SK-N-SH treated with all-trans-retinoic acid at 6 μM for 48 hours (cell line): ENCODE results near the gene CTTNBP2NL.
"Not testable (repeated sequence)": the region's sequence is repeated elsewhere in the genome, so short reads cannot be mapped to it uniquely, and the experiment has no call there.

ENCODE experiments used
- ATAC-seq: fragments of 200-7000 bp; cut with Tn5 transposase; 3 replicates; pipeline ENCODE4 v1.9.1; 2020; ENCODE audit warnings: mild to moderate bottlenecking, moderate library complexity
- BACH2 ChIP-seq: fragments of 250-450 bp; sonication (Bioruptor Pico); IDR thresholded peaks from 2 replicates; pipeline ENCODE4 v1.9.0; 2021; ENCODE audit warnings: mild to moderate bottlenecking, borderline replicate concordance
- CREB5 ChIP-seq: fragments of 250-450 bp; sonication (Bioruptor Pico); IDR thresholded peaks from 2 replicates; pipeline ENCODE4 v1.5.1; 2020; ENCODE audit warnings: low read depth, mild to moderate bottlenecking, moderate library complexity
- CSDC2 ChIP-seq: fragments of 250-450 bp; sonication (Bioruptor Pico); IDR thresholded peaks from 2 replicates; pipeline ENCODE4 v1.5.0; 2020; ENCODE audit warnings: mild to moderate bottlenecking, moderate library complexity
- CSRNP3 ChIP-seq: fragments of 250-450 bp; sonication (Bioruptor Pico); IDR thresholded peaks from 2 replicates; pipeline ENCODE4 v1.5.1; 2021; ENCODE audit warnings: mild to moderate bottlenecking, moderate library complexity
- ESRRG ChIP-seq: fragments of 250-450 bp; sonication (Bioruptor Pico); IDR thresholded peaks from 2 replicates; pipeline ENCODE4 v1.6.1; 2021; ENCODE audit warnings: mild to moderate bottlenecking
- ISL1 ChIP-seq: fragments of 250-450 bp; sonication (Bioruptor Pico); IDR thresholded peaks from 2 replicates; pipeline ENCODE4 v2.1.2; 2022; ENCODE audit warnings: mild to moderate bottlenecking, moderate library complexity
- OSR1 ChIP-seq: fragments of 250-450 bp; sonication (Bioruptor Pico); IDR thresholded peaks from 2 replicates; pipeline ENCODE4 v1.8.0; 2022; ENCODE audit warnings: moderate library complexity, mild to moderate bottlenecking, inconsistent platforms
- PATZ1 ChIP-seq: fragments of 250-450 bp; sonication (Bioruptor Pico); IDR thresholded peaks from 2 replicates; pipeline ENCODE4 v1.8.0; 2020; ENCODE audit warnings: mild to moderate bottlenecking, moderate library complexity, borderline replicate concordance
- POU6F1 ChIP-seq: fragments of 250-450 bp; sonication (Bioruptor Pico); IDR thresholded peaks from 2 replicates; pipeline ENCODE4 v1.8.0; 2021; ENCODE audit warnings: low read depth, mild to moderate bottlenecking, moderate library complexity, borderline replicate concordance
- RARB ChIP-seq: fragments of 250-450 bp; sonication (Bioruptor Pico); IDR thresholded peaks from 2 replicates; pipeline ENCODE4 v1.8.0; 2021; ENCODE audit warnings: mild to moderate bottlenecking, moderate library complexity
- SNAI2 ChIP-seq: fragments of 250-450 bp; sonication (Bioruptor Pico); IDR thresholded peaks from 2 replicates; pipeline ENCODE4 v1.5.0; 2020; ENCODE audit warnings: mild to moderate bottlenecking, moderate library complexity
- TCF4 ChIP-seq: fragments of 250-450 bp; sonication (Bioruptor Pico); IDR thresholded peaks from 2 replicates; pipeline ENCODE4 v1.8.0; 2021; ENCODE audit warnings: mild to moderate bottlenecking, moderate library complexity, borderline replicate concordance
- TOX ChIP-seq: fragments of 250-450 bp; sonication (Bioruptor Pico); IDR thresholded peaks from 2 replicates; pipeline ENCODE4 v1.8.0; 2021; ENCODE audit warnings: mild to moderate bottlenecking, moderate library complexity, borderline replicate concordance
- TSHZ2 ChIP-seq: fragments of 250-450 bp; sonication (Bioruptor Pico); IDR thresholded peaks from 2 replicates; pipeline ENCODE4 v1.5.0; 2020; ENCODE audit warnings: mild to moderate bottlenecking, moderate library complexity
- ZC3H10 ChIP-seq: fragments of 250-450 bp; sonication (Bioruptor Pico); IDR thresholded peaks from 2 replicates; pipeline ENCODE4 v1.5.1; 2021; ENCODE audit warnings: mild to moderate bottlenecking, moderate library complexity
- ZFP3 ChIP-seq: fragments of 250-450 bp; sonication (Bioruptor Pico); IDR thresholded peaks from 2 replicates; pipeline ENCODE4 v1.5.0; 2020; ENCODE audit warnings: mild to moderate bottlenecking, moderate library complexity
- ZFP30 ChIP-seq: fragments of 450-650 bp; formaldehyde crosslinking; IDR thresholded peaks from 2 replicates; pipeline ENCODE4 v1.5.0; 2022; ENCODE audit warnings: mild to moderate bottlenecking, moderate library complexity
- ZNF565 ChIP-seq: fragments of 450-650 bp; formaldehyde crosslinking; conservative IDR thresholded peaks from 2 replicates; pipeline ENCODE4 v1.5.0; 2020; ENCODE audit warnings: low read depth, mild to moderate bottlenecking, moderate library complexity
- ZNF70 ChIP-seq: fragments of 450-650 bp; formaldehyde crosslinking; IDR thresholded peaks from 2 replicates; pipeline ENCODE4 v1.5.0; 2020; ENCODE audit warnings: mild to moderate bottlenecking, moderate library complexity
- ZNF8 ChIP-seq: fragments of 450-650 bp; formaldehyde crosslinking; IDR thresholded peaks from 2 replicates; pipeline ENCODE4 v1.5.0; 2020; ENCODE audit warnings: mild to moderate bottlenecking, moderate library complexity

CTTNBP2NL gene

GRCh38 chr1:112477550-112477949 lies 81.5 kb downstream of the CTTNBP2NL start:
- ATAC-seq: no peak
- TF ChIP-seq ESRRG (CRISPR knock-in tag) (no peak), CREB5 (CRISPR knock-in tag) (no peak), ZC3H10 (no peak), ZFP30 (CRISPR knock-in tag) (no peak), SNAI2 (CRISPR knock-in tag) (no peak), POU6F1 (CRISPR knock-in tag) (no peak), ZNF8 (no peak)

GRCh38 chr1:112478314-112478713 lies 82.3 kb downstream of the CTTNBP2NL start:
- no peak for ATAC-seq
- TF ChIP-seq OSR1 (CRISPR knock-in tag) (no peak), TOX (CRISPR knock-in tag) (no peak), CSRNP3 (CRISPR knock-in tag) (no peak), ZNF8 (no peak), ZNF70 (CRISPR knock-in tag) (no peak), ZFP30 (CRISPR knock-in tag) (no peak), ZNF565 (CRISPR knock-in tag) (no peak), TCF4 (CRISPR knock-in tag) (no peak)

- ATAC-seq: not testable (repeated sequence)
Measured at GRCh38 chr1:112486063-112486462, 90.0 kb downstream of the CTTNBP2NL start.

GRCh38 chr1:112487686-112488085 lies 91.7 kb downstream of the CTTNBP2NL start:
- ATAC-seq: not testable (repeated sequence)

GRCh38 chr1:112488141-112488540 lies 92.1 kb downstream of the CTTNBP2NL start:
- no peak for TF ChIP-seq ZFP30 (CRISPR knock-in tag)
- TF ChIP-seq ESRRG (CRISPR knock-in tag): no peak
- no peak for TF ChIP-seq PATZ1 (CRISPR knock-in tag)
- TF ChIP-seq ZFP3 (CRISPR knock-in tag): no peak
- TF ChIP-seq ZNF8: no peak
- TF ChIP-seq TSHZ2 (CRISPR knock-in tag): no peak
- no peak for TF ChIP-seq CSDC2 (CRISPR knock-in tag)
- no peak for TF ChIP-seq ISL1 (CRISPR knock-in tag)
- no peak for TF ChIP-seq RARB (CRISPR knock-in tag)
- no peak for TF ChIP-seq BACH2 (CRISPR knock-in tag)
- TF ChIP-seq TOX (CRISPR knock-in tag): no peak
- no peak for TF ChIP-seq TCF4 (CRISPR knock-in tag)
- TF ChIP-seq CREB5 (CRISPR knock-in tag): no peak
- no peak for TF ChIP-seq SNAI2 (CRISPR knock-in tag)
- no peak for TF ChIP-seq ZNF70 (CRISPR knock-in tag)
- ATAC-seq: no peak
